Activated T-cell treated with anti-CD3 and anti-CD28 coated beads, Interleukin-2, amount 50 U/mL, for 1 hour (primary cell): Measurements from ENCODE around the gene MED13.
"Not testable (repeated sequence)": the region's sequence is repeated elsewhere in the genome, so short reads cannot be mapped to it uniquely, and the experiment has no call there.

Experiments used
- DNase-seq: peaks from one replicate; pipeline ENCODE4 v3.0.0-alpha.2; 2020

The MED13 gene

DNA sequence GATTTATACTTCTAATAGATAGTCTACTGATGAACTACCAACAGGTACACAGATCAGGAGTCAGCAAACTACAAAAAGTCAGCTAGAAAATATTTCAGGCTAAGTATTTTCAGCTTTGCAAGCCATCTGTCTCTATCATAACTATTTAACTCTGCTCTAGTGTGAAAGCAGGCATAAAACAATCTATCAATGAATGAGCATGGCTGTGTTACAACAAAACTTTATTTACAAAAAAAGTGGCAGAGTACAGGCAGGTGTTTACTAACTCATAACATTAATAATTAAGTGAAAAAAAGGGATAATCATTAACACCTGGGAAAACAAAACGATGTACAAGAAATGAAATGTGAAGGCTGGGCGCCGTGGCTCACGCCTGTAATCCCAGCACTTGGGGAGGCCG is 15.8 kb downstream of the MED13 start:
- DNase-seq = no peak

DNA sequence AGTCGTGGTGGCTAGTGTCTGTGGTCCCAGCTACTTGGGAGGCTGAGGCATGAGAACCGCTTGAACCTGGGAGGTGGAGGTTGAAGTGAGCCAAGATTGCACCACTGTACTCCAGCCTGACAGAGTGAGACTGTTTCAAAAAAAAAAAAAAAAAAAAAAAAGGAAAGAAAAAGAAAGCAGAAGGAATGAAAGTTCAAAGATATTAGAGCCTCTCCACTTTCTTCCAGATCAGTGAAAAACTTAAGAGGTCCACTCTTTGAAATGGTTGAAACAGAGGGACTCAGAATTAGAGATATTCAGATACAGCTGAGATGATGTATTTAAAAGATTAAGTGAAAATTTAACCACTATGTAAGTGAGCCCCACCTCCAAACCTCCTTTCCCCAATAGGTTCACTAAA is 16.8 kb downstream of the MED13 start:
- DNase-seq = no peak

DNA sequence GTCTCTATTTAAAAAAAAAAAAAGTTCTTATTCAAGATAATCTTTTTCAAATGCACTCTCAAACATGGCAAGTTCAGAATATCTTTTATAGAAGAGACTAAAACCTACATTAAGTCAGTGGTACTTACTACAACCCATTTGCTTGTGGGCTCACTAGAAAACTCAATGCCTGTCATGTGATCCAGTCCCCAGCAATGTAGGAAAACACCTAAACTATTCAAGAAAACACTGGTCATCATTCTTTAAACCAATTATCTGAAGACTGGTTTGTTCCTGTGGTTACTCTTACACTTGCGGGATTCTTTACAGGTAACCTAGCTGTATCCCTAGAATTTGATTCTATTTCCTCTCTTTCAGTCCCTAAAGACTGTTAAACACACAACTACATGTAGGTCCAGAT is 19.6 kb downstream of the MED13 start:
- DNase-seq = no peak

DNA sequence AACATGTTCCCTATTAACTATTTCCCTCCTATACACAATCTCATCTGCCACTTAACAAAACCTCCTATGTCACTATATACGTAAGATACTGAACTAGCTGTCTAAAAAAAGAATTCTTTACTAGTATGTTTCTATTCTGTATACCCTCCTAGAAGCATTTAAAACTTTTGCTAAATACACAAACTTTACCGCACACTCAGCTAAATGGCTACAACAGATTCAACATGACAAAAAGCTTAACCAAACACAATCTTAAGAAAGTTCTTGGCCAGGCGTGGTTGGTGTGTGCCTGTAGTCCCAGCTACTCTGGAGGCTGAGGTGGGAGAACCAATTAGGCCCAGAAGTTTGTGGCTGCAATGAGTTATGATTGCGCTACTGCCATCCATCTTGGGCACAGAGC is 20.0 kb downstream of the MED13 start:
- DNase-seq = no peak

DNA sequence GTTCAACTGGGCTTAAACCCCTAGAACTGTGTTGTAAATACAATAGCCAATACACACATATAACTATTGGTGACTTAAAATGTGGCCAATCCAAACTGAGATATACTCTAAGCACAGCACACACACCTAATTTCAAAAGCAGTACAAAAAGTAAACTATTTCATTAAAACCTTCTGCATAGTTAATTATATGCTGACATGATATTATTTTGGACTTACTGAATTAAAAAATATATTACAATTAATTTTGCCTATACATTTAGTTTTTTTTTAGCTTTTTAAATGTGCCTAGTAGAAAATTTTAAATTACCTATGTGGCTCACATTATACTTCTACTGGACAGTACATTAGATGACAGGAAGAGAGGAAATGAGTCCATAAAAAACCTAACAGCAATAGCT is 21.5 kb downstream of the MED13 start:
- DNase-seq = no peak

DNA sequence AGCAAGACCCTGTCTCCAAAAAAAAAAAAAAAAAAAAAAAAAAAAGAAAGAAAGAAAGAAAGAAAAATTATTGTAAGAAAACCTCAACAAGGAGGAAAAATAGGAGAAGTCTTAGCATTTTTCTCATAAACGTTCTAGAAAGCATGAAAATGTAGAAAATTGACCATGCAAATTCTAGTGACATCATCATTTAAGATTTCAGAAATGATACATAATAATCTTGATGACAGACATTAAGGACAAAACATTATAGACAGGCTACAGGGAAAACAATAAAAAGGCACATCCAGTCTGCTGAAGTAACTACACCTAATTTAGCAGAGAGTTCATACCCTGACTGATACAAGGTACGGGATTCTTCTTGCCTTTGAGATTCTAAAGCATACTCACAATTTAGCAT is 21.9 kb downstream of the MED13 start:
- DNase-seq = no peak

DNA sequence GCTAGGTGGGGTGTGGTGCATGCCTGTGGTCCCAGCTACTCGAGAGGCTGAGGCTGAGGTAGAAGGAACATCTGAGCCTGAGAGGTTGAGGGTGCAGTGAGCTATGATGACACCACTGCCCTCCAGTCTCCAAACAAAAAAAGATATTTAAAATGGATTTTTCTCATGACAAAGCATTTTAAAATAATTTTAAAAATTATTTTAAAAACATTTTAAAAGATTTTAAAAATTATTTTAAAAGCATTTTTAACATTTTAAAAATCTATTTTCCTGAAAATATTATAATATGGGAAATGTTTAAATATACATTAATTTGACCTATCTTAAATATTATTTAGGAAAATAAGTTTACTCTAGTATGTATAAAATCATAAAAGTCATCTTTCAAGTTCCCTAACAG is 26.8 kb downstream of the MED13 start:
- no peak for DNase-seq

DNA sequence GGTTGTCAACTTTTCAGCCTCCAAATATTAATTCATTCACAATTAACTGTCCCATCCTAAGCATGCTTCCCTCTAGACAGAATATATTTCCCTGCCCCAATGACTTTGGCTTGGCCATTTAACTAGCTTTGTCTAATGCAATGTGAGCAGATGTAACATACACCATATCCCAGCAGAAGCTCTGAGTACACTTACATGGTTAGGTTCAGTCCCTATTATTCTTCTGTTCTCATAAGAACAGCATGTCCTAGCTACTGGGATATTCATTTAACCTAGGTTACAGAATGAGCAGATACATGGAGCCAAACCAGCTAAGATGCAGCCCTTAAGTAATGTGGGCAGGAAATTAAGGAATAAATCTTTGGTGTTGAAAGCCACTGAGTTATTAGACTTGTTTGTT is 31.8 kb downstream of the MED13 start:
- DNase-seq = no peak

DNA sequence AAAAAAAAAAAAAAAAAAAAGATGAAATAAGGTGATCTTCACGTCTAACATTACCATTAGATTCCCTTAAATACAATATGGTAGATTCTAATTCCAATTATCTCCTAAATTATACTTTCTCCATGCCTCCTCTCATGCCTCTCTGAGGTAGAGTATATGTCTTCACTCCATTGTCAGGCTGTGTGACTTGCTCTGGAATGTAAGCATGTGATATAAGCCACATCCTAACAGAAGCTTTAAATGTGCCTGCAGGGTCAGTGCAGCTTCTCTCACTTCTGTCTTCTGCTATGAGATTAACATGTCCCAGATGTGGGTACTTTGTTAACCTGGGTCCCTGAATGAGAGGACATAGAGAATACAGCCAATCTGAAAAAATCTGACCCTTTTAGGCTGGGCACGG is 32.6 kb downstream of the MED13 start:
- no peak for DNase-seq

DNA sequence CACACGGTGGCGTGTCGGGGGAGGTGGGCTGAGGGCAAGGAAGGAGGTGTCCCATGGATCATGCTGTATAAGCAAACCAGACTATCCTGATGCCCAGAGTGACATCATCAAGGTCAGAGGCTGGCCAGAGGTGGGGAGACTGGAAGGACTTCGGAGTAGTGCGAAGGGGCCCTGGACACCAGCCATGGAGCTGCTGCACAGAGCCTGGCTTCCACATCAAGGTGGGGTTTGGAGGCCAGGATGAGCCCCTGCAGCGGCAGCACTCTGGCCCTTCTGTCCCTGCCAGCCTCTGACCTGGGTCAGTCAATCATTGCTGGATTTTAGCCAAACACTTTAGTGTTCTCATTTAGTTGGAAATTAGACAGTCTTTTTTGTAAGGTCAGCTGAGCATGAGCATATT is 34.8 kb downstream of the MED13 start:
- DNase-seq = no peak

DNA sequence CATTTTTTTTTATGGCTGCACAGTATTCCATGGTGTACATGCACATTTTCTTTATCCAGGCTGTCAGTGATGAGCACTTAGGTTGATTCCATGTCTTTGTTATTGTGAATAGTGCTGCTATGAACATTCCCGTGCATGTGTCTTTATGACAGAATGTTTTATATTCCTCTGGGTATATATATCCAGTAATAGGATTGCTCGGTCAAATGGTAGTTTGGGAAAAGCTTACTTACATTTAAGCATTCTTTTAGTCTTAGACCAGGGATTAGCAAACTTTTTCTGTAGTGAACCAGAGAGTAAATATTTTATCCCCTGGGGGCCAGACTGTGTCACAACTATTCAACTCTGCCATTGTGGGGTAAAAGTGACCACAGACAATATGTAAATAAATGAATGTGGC is 40.2 kb downstream of the MED13 start:
- DNase-seq = no peak

DNA sequence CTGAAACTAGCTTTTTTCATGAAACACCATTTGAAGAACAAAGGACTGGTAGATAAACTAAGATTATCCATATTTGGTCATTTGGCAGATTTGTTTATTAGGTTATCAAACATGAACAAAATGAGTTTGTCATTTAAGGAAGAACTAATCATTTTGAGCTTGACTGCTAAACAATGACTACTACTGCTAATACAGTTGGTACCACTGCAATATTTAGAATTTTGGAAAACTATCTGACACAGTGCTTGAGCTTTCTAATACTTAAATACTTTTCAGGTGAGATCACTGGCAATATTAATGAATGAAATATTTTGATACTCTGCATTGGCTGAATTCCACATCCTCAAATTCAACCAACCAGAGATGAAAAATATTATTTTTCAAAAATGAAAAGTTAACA is 47.2 kb downstream of the MED13 start:
- DNase-seq = no peak

DNA sequence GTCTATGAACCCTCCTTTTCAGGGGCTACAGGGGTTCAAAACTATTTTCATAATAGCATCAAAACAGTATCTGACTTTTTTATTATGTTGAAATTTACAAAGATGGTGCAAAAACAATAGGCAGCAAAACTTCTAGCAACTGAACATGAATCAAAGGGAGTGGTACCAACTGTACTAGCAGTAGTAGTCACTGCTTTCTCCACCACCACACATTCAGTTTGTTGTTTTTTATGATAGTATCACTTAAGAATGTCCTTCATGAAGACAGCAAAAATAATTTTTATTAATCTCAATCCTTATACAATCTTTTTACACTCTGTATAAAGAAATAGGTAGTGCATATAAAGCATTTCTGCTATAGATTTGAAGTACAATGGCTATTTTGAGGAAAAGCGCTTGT is 47.6 kb downstream of the MED13 start:
- no peak for DNase-seq

DNA sequence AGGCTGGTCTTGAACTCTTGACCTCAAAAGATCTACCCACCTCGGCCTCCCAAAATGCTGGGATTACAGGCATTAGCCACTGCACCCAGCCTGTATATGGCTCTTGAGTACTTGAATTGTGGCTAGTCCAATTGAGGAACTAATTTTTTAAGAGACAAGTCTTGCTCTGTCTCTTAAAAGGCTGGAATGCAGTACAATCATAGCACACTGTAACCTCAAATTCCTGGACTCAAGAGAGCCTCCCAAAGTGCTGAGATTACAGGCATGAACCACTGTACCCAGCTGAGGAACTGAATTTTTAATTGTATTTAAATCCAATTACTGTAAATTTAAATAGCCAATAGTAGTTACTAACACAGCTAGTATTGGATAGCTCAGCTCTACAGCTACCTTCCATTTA is 50.6 kb downstream of the MED13 start:
- no peak for DNase-seq

DNA sequence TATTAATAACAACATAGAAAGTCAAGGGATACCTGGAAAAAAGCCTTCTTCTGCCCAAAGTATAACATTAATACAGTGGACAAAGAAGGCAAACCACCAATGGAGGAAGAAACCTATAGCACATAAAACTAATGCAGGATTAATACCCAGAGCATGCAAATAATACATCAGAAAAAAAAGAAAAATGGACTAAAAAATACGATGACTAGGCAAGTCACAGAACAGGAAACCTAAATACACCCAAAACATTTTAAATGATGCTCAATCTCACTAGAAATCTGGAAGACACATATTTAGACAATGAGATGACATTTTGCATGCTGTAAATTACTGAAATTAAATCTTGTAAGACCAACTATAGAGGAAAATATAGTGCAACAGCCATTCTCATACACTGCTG is 55.9 kb downstream of the MED13 start:
- no peak for DNase-seq

DNA sequence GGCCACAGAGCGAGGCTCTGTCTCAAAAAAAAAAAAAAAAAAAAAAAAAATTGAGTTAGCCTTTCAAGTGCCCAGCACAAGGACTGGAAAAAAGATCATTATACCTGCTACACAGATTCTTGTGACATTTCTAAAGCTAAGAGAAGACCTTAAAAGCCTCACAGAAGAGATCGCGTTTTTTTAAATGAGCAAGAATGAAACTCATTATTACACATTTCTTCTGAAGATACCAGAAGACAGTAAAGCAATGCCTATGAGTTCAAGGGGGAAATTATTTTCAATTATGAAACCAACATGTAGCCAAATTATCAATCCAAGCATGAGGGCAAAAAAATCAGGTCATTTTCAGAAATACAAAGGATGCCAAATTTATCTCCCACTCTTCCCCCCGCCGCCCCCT is 56.8 kb downstream of the MED13 start:
- DNase-seq = no peak

DNA sequence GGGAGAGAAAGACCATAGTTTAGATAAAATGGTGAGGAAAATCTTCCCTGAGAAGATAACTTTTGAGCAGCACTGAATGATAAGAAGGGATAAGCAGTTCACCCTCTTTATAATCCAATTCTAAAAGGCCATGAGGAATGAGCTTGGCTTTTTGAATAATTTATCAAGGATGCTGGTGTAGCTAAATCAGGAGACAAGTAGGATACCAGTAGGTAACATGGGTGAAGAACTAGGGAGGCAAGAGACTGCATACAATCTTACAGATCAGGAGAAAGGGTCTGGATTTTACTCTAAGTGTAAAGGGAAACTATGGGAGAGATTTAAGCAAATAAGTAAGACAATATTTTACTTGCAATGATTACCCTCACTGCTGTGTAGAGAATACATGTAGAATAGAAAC is 60.7 kb downstream of the MED13 start:
- no peak for DNase-seq

DNA sequence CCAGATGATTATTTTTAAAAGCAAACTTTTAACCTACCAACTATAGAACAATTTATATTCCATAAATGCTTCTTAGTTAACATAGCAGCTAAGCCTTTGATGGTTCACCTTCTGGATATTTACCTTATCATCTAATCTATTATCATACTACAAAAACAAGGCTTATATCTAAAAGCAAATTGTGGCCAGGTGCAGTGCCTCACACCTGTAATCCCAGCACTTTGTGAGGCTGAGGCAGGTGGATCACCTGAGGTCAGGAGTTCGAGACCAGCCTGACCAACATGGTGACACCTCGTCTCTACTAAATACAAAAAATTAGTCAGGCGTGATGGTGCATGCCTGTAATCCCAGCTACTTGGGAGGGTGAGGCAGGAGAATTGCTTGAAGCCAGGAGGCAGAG is 61.9 kb downstream of the MED13 start:
- not testable (repeated sequence) for DNase-seq

DNA sequence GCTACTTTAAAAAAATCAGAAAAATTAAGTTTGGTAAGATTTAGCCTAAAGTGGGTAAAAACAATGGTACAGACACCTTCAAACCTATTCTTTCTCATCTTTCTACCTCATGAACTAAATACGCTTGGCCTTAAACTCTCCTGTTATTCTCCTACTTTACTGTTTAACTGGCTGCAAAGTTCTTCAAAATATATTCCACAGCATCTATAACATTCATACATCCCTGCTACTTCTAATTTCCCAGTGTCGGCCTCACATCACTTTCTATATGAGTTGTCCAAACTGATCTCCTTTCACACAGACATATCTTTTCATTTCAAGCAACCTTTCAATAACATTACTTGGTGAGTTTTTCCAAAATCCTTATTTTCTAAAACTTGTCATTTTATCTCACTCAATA is 64.0 kb downstream of the MED13 start:
- DNase-seq = no peak

DNA sequence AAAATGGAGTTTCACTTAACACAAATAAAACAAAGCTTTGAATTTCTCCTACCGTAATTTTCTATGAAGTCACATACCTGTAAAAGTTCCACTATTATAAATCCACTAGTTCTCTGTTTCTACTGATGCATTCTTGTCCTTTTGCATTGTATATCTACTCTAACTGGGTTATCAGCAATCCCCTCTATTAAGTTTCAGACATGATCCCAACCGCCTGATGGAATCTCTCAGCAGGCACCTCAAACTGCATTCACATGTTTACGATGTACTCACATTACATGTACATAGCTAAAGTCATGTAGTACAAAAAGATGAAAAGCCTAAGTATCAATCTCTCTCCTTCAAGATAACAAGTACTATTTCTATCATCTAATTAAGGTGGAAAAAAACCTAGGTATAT is 64.9 kb downstream of the MED13 start:
- DNase-seq = no peak

DNA sequence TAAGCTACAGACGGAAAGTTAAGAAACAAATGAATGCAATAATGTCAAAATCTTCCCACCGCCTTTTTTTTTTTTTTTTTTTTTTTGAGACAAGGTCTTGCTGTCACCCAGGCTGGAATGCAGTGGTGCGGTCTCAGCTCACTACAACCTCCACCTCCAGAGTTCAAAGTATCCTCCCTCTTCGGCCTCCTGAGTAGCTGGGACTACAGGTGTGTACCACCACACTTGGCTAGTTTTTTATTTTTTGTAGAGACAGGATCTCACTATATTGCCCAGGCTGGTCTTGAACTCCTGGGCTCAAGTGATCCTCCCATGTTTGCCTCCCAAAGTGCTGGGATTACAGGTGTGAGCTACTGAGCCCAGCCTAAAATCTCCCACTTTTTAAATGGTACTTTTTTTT is 66.5 kb downstream of the MED13 start:
- not testable (repeated sequence) for DNase-seq

DNA sequence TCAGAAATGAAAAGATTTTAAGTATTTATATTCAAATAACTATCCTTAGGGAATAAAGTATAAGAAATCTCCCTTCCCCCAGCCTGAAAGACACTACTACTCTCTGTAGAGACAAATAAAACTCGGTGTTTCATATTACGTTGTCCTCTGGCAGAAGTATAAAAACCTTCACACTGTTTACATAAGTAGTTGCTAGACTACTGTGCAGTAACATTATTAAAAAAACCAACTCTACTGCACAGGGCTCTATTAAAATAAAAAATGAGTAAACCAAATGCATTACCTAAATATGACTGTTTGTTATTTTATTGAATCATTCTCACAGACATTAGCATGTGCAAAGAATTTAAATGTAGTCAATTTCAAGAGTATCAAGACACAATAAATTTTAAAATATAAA is 67.4 kb downstream of the MED13 start:
- DNase-seq = no peak

DNA sequence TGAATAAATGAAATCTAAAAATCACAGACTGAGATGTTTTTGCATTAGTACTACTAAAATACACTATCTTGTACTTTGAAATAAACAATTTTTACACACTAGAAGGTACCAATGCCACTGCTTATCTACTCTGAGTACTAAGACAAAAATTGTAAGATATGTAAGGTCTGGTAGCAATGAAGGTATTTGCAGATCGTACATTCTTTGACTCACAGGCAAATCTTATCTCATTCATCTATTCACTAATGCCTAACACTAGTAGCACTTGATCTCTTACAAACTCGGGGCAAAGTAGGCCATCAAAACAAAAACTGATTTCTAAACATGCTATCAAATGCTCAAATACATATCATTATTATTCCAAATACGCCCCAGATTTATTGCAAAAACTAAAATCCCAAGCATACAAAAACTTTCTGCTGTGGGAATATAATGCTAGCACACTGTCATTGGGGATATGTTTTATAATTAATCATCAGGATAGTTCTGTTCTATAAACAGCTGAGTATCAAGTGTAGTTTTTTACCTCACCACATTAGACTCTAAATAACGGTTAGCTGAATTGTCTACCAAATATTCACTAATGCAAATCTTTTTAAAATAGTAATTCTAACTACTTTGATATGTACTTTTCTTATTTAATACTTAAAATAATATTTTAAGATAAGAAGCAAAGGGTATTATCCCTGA is 68.0 kb downstream of the MED13 start:
- no peak for DNase-seq

DNA sequence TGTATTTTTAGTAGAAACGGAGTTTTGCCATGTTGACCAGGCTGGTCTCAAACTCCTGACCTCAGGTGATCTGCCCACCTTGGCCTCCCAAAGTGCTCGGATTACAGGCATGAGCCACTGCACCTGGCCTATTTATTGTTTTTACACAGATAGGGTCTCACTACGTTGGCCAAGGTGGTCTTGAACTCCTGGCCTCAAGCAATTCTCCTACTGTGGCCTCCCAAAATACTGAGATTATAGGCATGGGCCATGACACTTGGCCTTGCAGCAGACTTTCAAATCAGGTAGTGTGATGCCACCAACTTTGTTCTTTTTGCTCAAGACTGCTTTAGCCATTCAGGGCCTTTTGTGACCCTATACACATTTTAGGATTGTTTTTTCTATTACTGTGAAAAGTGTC is 75.6 kb downstream of the MED13 start:
- no peak for DNase-seq

DNA sequence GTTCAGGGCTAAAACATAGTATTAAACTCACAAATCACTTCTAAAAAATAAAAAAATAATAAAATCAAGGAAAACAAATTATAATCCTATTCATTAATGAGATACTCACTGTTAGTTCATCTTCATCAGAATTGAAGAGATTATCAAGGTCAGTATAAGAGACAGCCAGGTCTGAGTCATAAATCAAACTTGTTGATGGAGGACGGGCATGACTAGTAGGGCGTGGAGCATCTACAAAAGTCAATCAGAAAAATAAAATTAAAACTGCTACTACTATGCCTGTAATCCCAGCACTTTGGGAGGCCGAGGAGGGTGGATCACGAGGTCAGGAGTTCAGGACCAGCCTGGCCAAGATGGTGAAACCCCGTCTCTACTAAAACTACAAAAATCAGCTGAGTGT is 78.2 kb downstream of the MED13 start:
- DNase-seq = no peak

DNA sequence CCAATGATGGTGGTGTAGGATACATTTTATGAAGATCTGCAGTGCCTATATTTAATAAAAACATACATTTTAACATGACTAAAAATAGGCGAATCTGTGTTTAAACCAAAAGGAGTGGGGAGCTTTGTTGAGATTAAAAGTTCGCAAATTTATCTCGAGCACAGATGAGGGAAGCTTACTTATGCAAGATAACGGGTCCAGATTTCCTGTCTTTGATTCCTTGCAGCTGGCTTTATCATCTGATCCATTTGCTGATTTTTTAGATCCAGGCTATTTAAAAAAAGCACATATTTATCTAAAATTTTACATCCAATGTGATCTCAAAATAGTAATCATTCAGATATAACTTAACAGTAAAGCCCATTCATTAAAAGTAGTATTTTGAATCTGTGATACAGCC is 80.3 kb downstream of the MED13 start:
- no peak for DNase-seq
